ENCODE measurements around the gene LIMCH1.

LIMCH1 gene

DNA sequence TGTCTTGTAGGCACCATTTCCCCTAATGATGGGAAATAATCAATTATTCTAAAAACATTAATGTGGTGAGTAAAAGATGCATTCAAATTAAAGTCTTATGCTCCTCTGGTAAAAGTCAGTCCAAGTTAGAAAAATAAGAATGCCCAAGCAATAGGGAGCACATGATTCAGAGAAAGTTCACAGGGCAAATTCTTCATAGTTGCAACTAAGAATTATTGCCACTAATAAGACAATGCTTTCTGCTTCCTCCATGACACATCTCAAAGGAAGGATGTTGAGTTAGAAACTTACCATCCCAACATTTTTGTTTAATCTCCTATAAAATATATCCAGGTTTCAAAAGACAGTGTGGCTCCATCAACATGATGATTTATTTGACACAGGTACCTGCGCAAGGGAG is 184.2 kb downstream of the LIMCH1 start:
- no peak overlapping the region for H3K23ac ChIP-seq (ENCODE audit: low read length)
- H4K8ac ChIP-seq (ENCODE audit: low read depth, low read length), result no peak overlapping the region
- H3K79me1 ChIP-seq (ENCODE audit: low read length), result no peaks in the 10 kb centered on the region
- no peak overlapping the region for H2AK5ac ChIP-seq (ENCODE audit: low read length)
- H3K79me2 ChIP-seq (ENCODE audit: control insufficient read depth, insufficient read depth, low read length), result no peaks in the 10 kb centered on the region
- no peak overlapping the region for H3K18ac ChIP-seq (ENCODE audit: low read length)
- no peak overlapping the region for H3K56ac ChIP-seq (ENCODE audit: low read length)
- H3K36me3 ChIP-seq (ENCODE audit: control insufficient read depth, insufficient read depth, low read length), result no peaks in the 10 kb centered on the region
- no peak overlapping the region for H3K9ac ChIP-seq (ENCODE audit: low read length)
- no peak for DNase-seq
- H2BK15ac ChIP-seq (replicated peaks; ENCODE audit: low read depth), result no peak overlapping the region
- H3K4ac ChIP-seq (ENCODE audit: low read depth, low read length), result no peak overlapping the region
- no peak overlapping the region for H2BK120ac ChIP-seq (ENCODE audit: low read depth, low read length)
- no peak overlapping the region for H2BK5ac ChIP-seq (ENCODE audit: low read length)
- no peaks in the 10 kb centered on the region for H3K27me3 ChIP-seq (ENCODE audit: insufficient read depth, low read length, poor library complexity)
- no peak overlapping the region for H3K27ac ChIP-seq (ENCODE audit: low read depth, low read length)
- H4K5ac ChIP-seq (ENCODE audit: low read length), result no peak overlapping the region
- no peak overlapping the region for H3K4me2 ChIP-seq (ENCODE audit: low read length)
- no CpG with 5 or more reads among the region's 1 CpG for WGBS (ENCODE audit: extremely low coverage, insufficient coverage, low lambda C conversion rate)
- H3K4me1 ChIP-seq (ENCODE audit: control insufficient read depth, low read depth, low read length), result no peaks in the 10 kb centered on the region
- no peak overlapping the region for H3K4me3 ChIP-seq (ENCODE audit: low read length)

DNA sequence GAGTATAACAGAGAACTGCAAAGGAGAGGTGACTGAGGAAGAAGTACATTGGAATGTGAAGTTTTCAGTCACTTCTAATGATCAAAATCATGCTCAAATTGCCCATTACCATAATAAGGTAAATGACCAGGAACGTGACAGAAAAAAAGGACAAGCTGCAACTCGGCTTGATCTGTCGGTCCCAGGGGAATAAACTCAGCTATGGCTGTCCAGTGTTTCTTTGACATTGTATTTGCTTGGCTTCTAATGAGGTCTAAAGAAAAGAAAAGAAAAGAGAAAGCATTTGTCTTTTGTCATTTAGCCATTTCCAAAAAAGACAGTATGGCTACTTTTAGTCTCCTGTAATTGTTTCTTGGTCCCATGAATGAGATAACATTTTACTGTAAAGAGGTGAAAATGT is 185.3 kb downstream of the LIMCH1 start:
- Histone ChIP-seq H3K79me2 (ENCODE audit: control insufficient read depth, insufficient read depth, low read length) (no peaks in the 10 kb centered on the region), H3K56ac (ENCODE audit: low read length) (no peak overlapping the region), H2BK15ac (replicated peaks; ENCODE audit: low read depth) (no peak overlapping the region), H2AK5ac (ENCODE audit: low read length) (no peak overlapping the region), H3K27ac (ENCODE audit: low read depth, low read length) (no peak overlapping the region), H3K4me3 (ENCODE audit: low read length) (no peak overlapping the region), H4K5ac (ENCODE audit: low read length) (no peak overlapping the region), H3K9ac (ENCODE audit: low read length) (no peak overlapping the region), H3K79me1 (ENCODE audit: low read length) (no peaks in the 10 kb centered on the region), H2BK120ac (ENCODE audit: low read depth, low read length) (no peak overlapping the region), H3K4me2 (ENCODE audit: low read length) (no peak overlapping the region), H3K27me3 (ENCODE audit: insufficient read depth, low read length, poor library complexity) (no peaks in the 10 kb centered on the region), H3K23ac (ENCODE audit: low read length) (no peak overlapping the region), H3K36me3 (ENCODE audit: control insufficient read depth, insufficient read depth, low read length) (no peaks in the 10 kb centered on the region), H4K8ac (ENCODE audit: low read depth, low read length) (no peak overlapping the region), H3K4ac (ENCODE audit: low read depth, low read length) (no peak overlapping the region), H3K18ac (ENCODE audit: low read length) (no peak overlapping the region), H2BK5ac (ENCODE audit: low read length) (no peak overlapping the region), H3K4me1 (ENCODE audit: control insufficient read depth, low read depth, low read length) (no peaks in the 10 kb centered on the region)
- DNase-seq, result no peak
- WGBS (ENCODE audit: extremely low coverage, insufficient coverage, low lambda C conversion rate), result no CpG with 5 or more reads among the region's 3 CpGs

DNA sequence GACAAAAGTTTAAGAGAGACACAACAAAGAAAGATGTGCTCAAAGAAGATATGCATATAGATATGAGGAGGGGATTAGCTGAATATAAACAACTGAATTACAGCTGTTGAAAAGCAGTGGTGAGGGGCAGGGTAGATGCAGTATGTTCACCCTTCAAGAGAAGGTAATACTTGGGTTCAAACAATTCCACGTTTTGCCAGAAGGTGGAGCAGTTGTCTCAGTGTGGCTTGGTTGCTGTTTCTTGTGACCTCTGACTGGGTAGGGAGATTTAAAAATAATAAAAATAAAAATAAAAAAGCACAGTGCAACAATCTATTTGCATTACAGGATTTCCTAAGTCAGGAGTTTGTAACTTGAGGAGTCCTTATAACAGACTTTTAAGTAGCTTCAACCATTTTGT is 187.3 kb downstream of the LIMCH1 start:
- Histone ChIP-seq H3K56ac (ENCODE audit: low read length) (no peak overlapping the region), H3K27ac (ENCODE audit: low read depth, low read length) (no peak overlapping the region), H3K9ac (ENCODE audit: low read length) (no peak overlapping the region), H3K23ac (ENCODE audit: low read length) (no peak overlapping the region), H2BK5ac (ENCODE audit: low read length) (no peak overlapping the region), H3K4me3 (ENCODE audit: low read length) (no peak overlapping the region), H2BK120ac (ENCODE audit: low read depth, low read length) (no peak overlapping the region), H2AK5ac (ENCODE audit: low read length) (no peak overlapping the region), H4K5ac (ENCODE audit: low read length) (no peak overlapping the region), H3K79me1 (ENCODE audit: low read length) (no peaks in the 10 kb centered on the region), H4K8ac (ENCODE audit: low read depth, low read length) (no peak overlapping the region), H2BK15ac (replicated peaks; ENCODE audit: low read depth) (no peak overlapping the region), H3K36me3 (ENCODE audit: control insufficient read depth, insufficient read depth, low read length) (no peaks in the 10 kb centered on the region), H3K4ac (ENCODE audit: low read depth, low read length) (no peak overlapping the region), H3K79me2 (ENCODE audit: control insufficient read depth, insufficient read depth, low read length) (no peaks in the 10 kb centered on the region), H3K27me3 (ENCODE audit: insufficient read depth, low read length, poor library complexity) (no peaks in the 10 kb centered on the region), H3K4me2 (ENCODE audit: low read length) (no peak overlapping the region), H3K18ac (ENCODE audit: low read length) (no peak overlapping the region), H3K4me1 (ENCODE audit: control insufficient read depth, low read depth, low read length) (no peaks in the 10 kb centered on the region)
- no CpG with 5 or more reads among the region's 1 CpG for WGBS (ENCODE audit: extremely low coverage, insufficient coverage, low lambda C conversion rate)
- no peak for DNase-seq

DNA sequence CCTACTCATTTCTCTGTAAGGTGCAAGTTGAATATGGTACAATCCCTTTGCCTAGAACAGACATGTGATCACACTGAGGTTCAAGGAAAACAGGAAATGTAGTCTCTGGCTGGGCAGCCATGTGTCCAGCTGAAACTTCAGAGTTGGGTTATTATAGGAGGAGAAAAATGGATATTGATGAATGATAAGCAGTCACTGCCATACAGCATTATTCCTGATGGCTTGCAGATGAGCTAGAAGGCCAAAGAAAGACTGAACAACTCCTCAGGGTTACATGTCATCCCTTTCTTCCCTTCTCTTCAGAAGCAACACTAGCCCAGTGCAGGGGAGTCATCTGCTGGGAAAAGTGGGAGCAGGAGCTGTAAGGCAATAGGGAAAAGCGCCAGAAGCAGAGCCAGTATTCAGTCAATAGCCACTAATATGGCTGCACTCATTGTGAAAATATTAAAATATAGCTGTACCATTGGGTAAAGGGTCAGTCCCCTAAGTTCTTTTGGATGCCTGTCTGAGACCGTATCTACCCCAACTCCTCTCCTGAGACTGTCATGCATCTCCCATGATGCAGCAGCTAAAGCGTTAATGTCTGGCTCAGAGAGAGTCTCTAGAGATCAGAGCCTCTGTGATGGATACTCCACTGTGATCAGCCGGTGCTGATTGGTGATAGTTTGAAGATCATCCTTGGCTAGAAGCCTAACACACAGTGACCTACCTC is 190.1 kb downstream of the LIMCH1 start:
- Histone ChIP-seq H3K4me3 (ENCODE audit: low read length) (no peak overlapping the region), H4K5ac (ENCODE audit: low read length) (no peak overlapping the region), H3K4me1 (ENCODE audit: control insufficient read depth, low read depth, low read length) (no peaks in the 10 kb centered on the region), H3K27ac (ENCODE audit: low read depth, low read length) (no peak overlapping the region), H3K79me1 (ENCODE audit: low read length) (no peaks in the 10 kb centered on the region), H2AK5ac (ENCODE audit: low read length) (no peak overlapping the region), H3K4ac (ENCODE audit: low read depth, low read length) (no peak overlapping the region), H3K23ac (ENCODE audit: low read length) (no peak overlapping the region), H2BK15ac (replicated peaks; ENCODE audit: low read depth) (no peak overlapping the region), H3K9ac (ENCODE audit: low read length) (no peak overlapping the region), H3K36me3 (ENCODE audit: control insufficient read depth, insufficient read depth, low read length) (no peaks in the 10 kb centered on the region), H2BK120ac (ENCODE audit: low read depth, low read length) (no peak overlapping the region), H4K8ac (ENCODE audit: low read depth, low read length) (no peak overlapping the region), H3K27me3 (ENCODE audit: insufficient read depth, low read length, poor library complexity) (no peaks in the 10 kb centered on the region), H3K18ac (ENCODE audit: low read length) (no peak overlapping the region), H2BK5ac (ENCODE audit: low read length) (no peak overlapping the region), H3K79me2 (ENCODE audit: control insufficient read depth, insufficient read depth, low read length) (no peaks in the 10 kb centered on the region), H3K4me2 (ENCODE audit: low read length) (no peak overlapping the region), H3K56ac (ENCODE audit: low read length) (no peak overlapping the region)
- no peak for DNase-seq
- no CpG with 5 or more reads among the region's 4 CpGs for WGBS (ENCODE audit: extremely low coverage, insufficient coverage, low lambda C conversion rate)

DNA sequence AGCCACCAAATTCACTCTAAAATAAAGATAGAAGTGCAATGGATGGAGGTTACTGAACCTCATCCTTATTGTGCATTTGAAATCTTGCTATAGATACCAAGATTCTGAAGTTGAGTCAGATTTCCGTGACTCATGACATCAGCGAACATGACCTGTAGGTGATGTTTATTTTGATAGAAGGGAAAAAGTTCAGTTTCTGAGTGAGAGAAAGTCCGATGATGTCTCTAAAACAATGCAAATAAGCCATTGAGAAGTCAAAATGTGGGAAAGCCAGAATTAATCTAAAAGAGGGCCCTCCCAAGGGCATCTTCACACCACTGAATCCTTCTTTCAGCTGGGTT is 190.6 kb downstream of the LIMCH1 start:
- no peak for DNase-seq
- no CpG with 5 or more reads among the region's 3 CpGs for WGBS (ENCODE audit: extremely low coverage, insufficient coverage, low lambda C conversion rate)

DNA sequence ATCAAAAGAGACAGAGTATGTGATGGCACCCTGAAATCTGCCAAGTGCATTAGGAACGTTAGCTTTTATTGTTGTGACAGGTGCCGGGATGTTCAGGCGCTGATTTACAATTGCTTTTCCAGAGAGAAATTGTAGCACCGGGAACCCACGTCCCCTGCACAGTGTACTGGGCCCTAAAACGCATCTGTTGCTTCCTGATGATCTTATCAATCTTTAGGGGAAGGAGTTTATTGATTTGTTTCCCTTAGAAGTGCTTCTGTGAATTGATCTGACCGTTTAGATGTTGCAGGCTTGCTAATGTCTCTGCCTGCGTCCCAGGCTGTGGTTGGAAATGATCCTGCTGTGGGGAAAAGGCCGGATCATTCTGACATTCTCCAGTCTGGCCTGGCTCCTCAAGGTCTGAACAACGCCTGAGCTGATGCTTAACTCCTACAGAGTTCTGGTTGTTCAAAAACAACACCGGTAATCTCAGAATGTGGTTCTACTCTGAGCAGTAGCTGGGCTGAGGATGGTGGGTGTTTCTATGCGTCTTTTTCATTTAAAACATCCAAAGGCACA is 193.7 kb downstream of the LIMCH1 start:
- Histone ChIP-seq H3K9ac (ENCODE audit: low read length) (no peak overlapping the region), H3K36me3 (ENCODE audit: control insufficient read depth, insufficient read depth, low read length) (no peaks in the 10 kb centered on the region)

More for the DNA sequence above, 190.6 kb downstream of the LIMCH1 start:
- Histone ChIP-seq H2AK5ac (ENCODE audit: low read length) (no peak overlapping the region), H3K4me2 (ENCODE audit: low read length) (no peak overlapping the region), H3K23ac (ENCODE audit: low read length) (no peak overlapping the region), H3K9ac (ENCODE audit: low read length) (no peak overlapping the region), H3K4ac (ENCODE audit: low read depth, low read length) (no peak overlapping the region), H4K5ac (ENCODE audit: low read length) (no peak overlapping the region), H3K27me3 (ENCODE audit: insufficient read depth, low read length, poor library complexity) (no peaks in the 10 kb centered on the region), H2BK120ac (ENCODE audit: low read depth, low read length) (no peak overlapping the region), H2BK5ac (ENCODE audit: low read length) (no peak overlapping the region), H4K8ac (ENCODE audit: low read depth, low read length) (no peak overlapping the region), H3K27ac (ENCODE audit: low read depth, low read length) (no peak overlapping the region), H2BK15ac (replicated peaks; ENCODE audit: low read depth) (no peak overlapping the region), H3K18ac (ENCODE audit: low read length) (no peak overlapping the region), H3K4me3 (ENCODE audit: low read length) (no peak overlapping the region), H3K79me2 (ENCODE audit: control insufficient read depth, insufficient read depth, low read length) (no peaks in the 10 kb centered on the region), H3K4me1 (ENCODE audit: control insufficient read depth, low read depth, low read length) (no peaks in the 10 kb centered on the region), H3K79me1 (ENCODE audit: low read length) (no peaks in the 10 kb centered on the region), H3K56ac (ENCODE audit: low read length) (no peak overlapping the region), H3K36me3 (ENCODE audit: control insufficient read depth, insufficient read depth, low read length) (no peaks in the 10 kb centered on the region)

More for the DNA sequence above, 193.7 kb downstream of the LIMCH1 start:
- no peak for DNase-seq
- Histone ChIP-seq H3K23ac (ENCODE audit: low read length) (no peak overlapping the region), H3K27me3 (ENCODE audit: insufficient read depth, low read length, poor library complexity) (no peaks in the 10 kb centered on the region), H4K8ac (ENCODE audit: low read depth, low read length) (no peak overlapping the region), H3K4me1 (ENCODE audit: control insufficient read depth, low read depth, low read length) (no peaks in the 10 kb centered on the region), H3K4me2 (ENCODE audit: low read length) (no peak overlapping the region), H3K79me2 (ENCODE audit: control insufficient read depth, insufficient read depth, low read length) (no peaks in the 10 kb centered on the region), H3K4ac (ENCODE audit: low read depth, low read length) (no peak overlapping the region), H3K79me1 (ENCODE audit: low read length) (no peaks in the 10 kb centered on the region), H2BK120ac (ENCODE audit: low read depth, low read length) (no peak overlapping the region), H4K5ac (ENCODE audit: low read length) (no peak overlapping the region), H3K27ac (ENCODE audit: low read depth, low read length) (no peak overlapping the region), H3K56ac (ENCODE audit: low read length) (no peak overlapping the region), H3K18ac (ENCODE audit: low read length) (no peak overlapping the region), H2BK5ac (ENCODE audit: low read length) (no peak overlapping the region), H2BK15ac (replicated peaks; ENCODE audit: low read depth) (no peak overlapping the region), H3K4me3 (ENCODE audit: low read length) (no peak overlapping the region), H2AK5ac (ENCODE audit: low read length) (no peak overlapping the region)
- WGBS (ENCODE audit: extremely low coverage, insufficient coverage, low lambda C conversion rate), result no CpG with 5 or more reads among the region's 12 CpGs

Data from mesendoderm (in vitro differentiated cells).